ENCODE measurements around the gene INHBC.
A peak's percentile ranks its signal among the peaks of the same experiment; 100 is the strongest.

The INHBC gene

GRCh38 chr12:57454566-57455373, 20.2 kb downstream of the INHBC start, which contains the start of gene INHBE:
INHBE (plus strand) TSS chr12:57455307; CDS start chr12:57455537, 230 bp downstream.
- DNase-seq = no peak

DNA sequence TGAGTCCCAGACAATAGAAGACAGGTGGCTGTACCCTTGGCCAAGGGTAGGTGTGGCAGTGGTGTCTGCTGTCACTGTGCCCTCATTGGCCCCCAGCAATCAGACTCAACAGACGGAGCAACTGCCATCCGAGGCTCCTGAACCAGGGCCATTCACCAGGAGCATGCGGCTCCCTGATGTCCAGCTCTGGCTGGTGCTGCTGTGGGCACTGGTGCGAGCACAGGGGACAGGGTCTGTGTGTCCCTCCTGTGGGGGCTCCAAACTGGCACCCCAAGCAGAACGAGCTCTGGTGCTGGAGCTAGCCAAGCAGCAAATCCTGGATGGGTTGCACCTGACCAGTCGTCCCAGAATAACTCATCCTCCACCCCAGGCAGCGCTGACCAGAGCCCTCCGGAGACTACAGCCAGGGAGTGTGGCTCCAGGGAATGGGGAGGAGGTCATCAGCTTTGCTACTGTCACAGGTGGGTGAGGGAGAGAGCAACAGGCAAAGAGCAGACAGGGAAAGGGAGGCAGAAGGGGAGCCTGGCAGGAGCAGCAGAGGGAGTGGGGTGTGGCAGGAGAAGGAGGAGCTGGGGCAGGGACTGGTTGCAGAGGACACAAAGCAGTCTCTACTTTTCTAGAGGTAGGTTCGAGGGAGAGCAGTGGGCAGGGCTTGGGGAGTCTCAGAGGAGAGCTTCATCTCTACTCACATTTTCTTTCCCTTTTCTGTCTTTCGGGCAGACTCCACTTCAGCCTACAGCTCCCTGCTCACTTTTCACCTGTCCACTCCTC, 21.0 kb downstream of the INHBC start:
- no peak for DNase-seq

DNA sequence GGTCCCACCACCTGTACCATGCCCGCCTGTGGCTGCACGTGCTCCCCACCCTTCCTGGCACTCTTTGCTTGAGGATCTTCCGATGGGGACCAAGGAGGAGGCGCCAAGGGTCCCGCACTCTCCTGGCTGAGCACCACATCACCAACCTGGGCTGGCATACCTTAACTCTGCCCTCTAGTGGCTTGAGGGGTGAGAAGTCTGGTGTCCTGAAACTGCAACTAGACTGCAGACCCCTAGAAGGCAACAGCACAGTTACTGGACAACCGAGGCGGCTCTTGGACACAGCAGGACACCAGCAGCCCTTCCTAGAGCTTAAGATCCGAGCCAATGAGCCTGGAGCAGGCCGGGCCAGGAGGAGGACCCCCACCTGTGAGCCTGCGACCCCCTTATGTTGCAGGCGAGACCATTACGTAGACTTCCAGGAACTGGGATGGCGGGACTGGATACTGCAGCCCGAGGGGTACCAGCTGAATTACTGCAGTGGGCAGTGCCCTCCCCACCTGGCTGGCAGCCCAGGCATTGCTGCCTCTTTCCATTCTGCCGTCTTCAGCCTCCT, 21.6 kb downstream of the INHBC start:
- DNase-seq = peak; percentile 18

DNA sequence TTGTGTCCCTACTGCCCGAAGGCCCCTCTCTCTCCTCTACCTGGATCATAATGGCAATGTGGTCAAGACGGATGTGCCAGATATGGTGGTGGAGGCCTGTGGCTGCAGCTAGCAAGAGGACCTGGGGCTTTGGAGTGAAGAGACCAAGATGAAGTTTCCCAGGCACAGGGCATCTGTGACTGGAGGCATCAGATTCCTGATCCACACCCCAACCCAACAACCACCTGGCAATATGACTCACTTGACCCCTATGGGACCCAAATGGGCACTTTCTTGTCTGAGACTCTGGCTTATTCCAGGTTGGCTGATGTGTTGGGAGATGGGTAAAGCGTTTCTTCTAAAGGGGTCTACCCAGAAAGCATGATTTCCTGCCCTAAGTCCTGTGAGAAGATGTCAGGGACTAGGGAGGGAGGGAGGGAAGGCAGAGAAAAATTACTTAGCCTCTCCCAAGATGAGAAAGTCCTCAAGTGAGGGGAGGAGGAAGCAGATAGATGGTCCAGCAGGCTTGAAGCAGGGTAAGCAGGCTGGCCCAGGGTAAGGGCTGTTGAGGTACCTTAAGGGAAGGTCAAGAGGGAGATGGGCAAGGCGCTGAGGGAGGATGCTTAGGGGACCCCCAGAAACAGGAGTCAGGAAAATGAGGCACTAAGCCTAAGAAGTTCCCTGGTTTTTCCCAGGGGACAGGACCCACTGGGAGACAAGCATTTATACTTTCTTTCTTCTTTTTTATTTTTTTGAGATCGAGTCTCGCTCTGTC, 22.3 kb downstream of the INHBC start:
- DNase-seq = no peak

- DNase-seq = no peak
Observed at GRCh38 chr12:57458665-57459054, 24.1 kb downstream of the INHBC start.

DNA sequence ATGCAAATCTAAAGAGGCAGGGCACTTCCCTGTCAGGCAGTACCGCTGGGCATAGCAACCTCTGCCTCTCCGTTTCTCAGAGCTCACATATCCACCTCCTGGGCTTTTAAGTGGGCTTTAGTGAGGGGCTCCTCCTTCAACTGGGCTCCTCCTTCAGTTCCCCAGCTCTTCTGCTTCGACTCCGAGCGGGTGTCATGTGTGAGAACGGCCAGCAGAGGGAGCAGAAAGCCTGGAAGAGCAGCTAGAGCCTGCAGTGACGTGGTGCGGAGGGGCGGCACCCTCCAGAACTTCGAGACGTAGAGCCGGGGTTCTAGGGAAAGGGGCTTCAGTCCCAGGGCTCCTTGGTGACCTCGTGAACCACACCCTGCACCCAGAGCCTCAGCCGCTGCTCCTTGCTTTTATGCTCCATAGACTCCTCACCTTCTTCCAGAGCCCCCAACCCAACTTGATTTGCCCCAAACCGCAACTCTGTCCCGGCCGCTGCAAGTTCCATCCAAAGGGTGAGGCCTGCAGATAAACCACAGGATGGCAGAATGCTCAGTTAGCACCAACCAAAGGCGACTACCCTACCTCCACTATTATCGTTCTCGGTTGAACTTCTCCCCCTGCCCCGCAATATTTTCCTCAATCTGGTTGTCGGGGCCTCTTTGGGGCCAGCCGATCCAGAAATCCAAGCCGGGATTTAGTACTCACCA, 24.6 kb downstream of the INHBC start:
- DNase-seq = peak; percentile 92

- DNase-seq = no peak
Observed at GRCh38 chr12:57459750-57460467, 25.3 kb downstream of the INHBC start, which contains the start of gene GLI1. GLI1 (plus strand) TSS chr12:57459785; CDS start chr12:57463692, 3,907 bp downstream.

DNA sequence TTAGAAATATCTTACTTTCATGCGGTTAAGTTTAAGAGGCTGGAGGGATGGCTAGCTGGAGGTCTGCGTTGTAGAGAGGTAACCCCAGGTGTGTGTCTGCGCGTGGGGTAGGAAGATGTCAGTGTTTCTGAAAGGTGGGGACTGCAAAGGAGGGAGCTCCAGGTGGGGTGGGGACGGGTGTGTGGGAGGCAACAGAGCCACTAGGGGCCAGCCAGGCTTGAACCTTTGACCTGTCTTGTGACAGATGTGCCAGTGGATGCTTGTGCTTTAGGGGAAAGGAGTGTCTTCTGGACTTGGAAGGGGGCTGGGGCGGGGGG, 25.8 kb downstream of the INHBC start:
- no peak for DNase-seq

DNA sequence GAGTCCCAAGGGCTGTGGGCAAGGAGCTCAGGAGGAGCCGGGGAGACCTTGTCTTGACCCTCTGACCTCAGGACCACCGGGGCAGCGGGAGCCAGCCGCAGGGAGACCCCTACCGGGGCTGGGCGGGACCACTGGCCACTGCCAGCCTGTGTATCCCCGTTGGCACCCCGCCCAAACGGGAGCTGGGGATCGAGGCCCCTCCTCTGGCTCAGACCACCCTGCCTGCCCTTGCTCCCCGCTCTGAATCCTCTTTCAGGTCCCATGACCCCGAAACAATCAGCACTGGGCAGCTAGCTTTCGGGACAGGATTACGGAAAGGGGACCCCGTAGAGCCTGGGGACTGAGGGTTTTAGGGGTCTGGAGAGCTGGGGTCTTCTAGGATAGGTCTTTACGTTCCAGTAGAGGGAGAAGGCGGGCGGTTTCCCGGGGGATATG, 26.3 kb downstream of the INHBC start:
- no peak for DNase-seq

DNA sequence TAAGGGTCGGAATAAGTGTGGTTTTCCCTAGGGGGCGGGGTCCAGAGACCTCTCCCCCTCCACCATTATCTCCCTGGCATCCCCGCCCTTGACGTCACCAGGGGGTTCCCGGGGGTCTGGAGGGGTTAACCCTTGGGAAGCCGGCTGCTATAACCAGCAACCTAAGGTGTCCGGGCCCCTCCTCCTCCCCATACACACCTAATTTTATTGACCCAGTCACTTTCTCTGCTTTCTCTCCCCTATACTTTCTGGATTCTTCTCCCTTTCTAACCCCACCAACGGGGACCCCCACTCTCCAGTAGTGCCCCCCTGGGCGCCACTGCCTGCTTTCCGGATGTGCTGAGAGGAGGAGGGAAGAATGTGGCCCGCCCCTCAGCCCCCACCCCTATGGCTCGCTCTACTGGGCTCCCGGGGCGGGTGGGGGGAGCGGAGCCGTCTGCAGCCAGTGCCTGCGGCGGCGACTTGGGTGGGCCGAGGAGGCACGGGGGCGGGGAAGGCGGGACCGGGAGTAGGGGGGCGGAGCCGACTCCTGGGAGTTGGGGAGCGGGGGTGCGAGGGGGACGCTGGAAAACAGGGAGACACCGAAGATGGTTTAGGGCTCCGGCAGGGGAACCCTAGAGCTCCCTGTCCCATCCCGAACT, 26.8 kb downstream of the INHBC start:
- peak; percentile 34 for DNase-seq

- DNase-seq = peak; percentile 26
Observed at GRCh38 chr12:57461917-57462250, 27.3 kb downstream of the INHBC start.

GRCh38 chr12:57462251-57462911, 27.8 kb downstream of the INHBC start:
- peak; percentile 82 for DNase-seq

DNA sequence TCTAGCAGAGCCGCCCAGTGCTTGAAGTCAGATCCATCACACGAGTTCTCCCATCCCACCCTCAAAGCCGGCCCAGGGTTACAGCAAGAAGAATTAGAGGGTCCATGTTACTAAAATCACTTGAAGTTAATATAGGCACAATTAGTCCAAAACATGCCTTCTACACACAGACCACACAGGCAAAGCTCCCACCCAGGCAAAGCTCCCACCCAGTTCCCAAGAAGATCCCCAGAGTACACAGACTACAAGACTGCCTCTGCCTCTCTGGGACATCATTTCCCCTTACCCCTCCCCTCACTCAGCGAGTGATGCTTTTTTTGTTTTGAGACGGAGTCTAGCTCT, 28.3 kb downstream of the INHBC start:
- DNase-seq = no peak

GRCh38 chr12:57464569-57464968, 30.0 kb downstream of the INHBC start:
- DNase-seq = no peak

DNA sequence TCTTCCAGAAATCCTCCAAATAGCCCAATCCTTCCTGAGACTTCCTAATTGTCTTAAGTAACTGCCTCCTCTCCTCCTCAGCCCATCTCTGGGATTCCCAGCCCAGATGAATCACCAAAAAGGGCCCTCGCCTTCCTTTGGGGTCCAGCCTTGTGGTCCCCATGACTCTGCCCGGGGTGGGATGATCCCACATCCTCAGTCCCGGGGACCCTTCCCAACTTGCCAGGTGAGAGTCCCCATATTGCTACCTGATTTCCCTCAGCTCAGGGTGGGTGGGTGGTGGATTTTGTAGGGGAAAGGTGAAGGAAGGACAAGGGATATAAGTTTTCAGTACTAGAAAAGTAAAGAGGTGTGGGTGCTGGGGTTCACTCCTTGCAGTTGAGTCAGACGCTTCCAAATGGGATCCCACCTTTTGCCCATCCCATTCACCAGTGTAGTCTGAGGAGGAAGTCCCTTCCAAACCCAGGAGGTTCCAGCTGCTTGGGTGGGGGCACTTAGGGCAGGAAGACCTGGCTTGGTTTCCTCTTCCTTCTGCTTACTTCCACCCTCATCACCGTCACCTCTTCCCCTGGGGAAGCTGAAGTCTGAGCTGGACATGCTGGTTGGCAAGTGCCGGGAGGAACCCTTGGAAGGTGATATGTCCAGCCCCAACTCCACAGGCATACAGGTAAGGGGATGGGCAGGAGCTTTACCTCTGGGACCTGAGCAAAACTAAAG, 30.6 kb downstream of the INHBC start:
- no peak for DNase-seq

DNA sequence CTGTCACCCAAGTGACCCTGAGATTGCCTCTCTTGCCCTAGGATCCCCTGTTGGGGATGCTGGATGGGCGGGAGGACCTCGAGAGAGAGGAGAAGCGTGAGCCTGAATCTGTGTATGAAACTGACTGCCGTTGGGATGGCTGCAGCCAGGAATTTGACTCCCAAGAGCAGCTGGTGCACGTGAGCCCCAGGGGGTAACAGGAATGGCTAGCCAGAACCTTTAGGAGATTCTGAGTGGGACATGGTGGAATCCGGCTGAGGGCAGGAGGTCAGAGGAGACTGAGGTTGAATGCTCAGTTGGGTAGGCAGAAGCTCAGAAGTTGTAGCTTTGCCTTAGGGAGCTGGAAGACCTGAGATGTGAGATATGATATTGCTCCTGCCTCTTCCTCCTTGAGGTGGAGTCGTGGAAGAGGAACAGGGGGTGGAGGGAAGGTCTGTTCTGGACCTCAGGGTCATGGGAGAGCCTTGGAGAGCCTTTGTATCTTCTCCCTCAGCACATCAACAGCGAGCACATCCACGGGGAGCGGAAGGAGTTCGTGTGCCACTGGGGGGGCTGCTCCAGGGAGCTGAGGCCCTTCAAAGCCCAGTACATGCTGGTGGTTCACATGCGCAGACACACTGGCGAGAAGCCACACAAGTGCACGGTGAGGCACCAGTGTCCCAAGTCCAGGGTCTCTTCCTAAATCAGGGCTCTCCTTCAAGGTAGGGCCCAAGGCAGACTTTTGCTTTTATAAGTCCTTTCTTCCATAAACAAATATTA, 31.3 kb downstream of the INHBC start:
- DNase-seq = no peak

DNA sequence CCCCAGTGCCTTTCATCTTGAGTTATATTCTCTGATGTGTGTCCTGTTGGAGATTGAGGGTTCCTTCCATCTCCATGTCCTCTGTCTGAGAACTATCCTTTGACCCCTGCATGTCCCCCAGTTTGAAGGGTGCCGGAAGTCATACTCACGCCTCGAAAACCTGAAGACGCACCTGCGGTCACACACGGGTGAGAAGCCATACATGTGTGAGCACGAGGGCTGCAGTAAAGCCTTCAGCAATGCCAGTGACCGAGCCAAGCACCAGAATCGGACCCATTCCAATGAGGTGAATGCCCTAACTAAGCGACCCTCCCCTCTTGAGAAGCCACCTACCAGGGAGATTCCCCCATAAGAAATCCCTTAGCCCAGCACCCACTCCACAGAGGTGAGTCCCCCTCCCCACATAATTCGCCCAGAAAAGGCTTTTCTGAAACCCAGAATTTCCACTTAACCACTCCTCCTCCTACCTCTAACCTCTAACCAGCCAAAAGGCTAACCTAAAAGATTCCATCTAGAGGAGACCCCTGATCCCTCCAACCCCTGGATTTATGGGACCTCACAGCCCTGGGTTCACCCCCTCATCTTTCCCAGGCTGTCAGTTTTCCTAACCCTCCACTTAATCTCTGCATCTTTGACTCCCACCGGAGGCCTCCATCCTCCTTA, 32.8 kb downstream of the INHBC start:
- no peak for DNase-seq

- no peak for DNase-seq
Observed at GRCh38 chr12:57467915-57468314, 33.3 kb downstream of the INHBC start.
